ENCODE data around the gene ZNF799.
"Not testable (repeated sequence)": the region's sequence is repeated elsewhere in the genome, so short reads cannot be mapped to it uniquely, and the experiment has no call there.

The ZNF799 gene

DNA sequence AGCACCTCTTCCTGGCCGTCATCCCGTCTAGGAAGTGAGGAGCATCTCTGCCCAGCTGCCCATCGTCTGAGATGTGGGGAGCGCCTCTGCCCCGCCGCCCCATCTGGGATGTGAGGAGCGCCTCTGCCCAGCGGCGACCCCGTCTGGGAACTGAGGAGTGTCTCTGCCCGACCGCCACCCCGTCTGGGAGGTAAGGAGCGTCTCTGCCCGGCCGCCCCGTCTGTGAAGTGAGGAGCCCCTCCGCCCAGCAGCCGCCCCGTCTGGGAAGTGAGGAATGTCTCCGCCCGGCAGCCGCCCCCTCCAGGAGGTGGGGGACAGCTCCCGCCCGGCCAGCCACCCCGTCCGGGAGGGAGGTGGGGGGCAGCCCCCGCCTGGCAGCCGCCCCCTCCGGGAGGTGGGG is 38.8 kb downstream of the ZNF799 start:
- DNase-seq: not testable (repeated sequence)

DNA sequence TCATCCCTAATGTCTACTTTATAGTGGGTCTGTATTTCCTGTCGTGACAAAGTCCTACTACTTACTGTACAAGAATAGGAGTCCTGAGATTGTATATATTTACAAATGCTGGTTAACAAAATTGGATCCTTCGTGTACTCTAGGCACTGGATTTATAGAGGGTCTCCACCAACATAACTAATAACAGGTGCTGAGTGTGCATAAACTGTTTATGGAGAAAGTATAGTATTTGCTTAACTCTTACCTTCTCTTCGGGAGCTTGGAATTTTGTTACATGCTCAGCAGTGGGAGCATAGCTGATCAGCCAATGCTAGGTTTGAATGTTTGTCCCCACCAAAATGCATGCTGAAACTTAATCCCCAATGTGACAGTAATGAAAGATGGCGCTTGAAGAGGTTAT is 47.7 kb downstream of the ZNF799 start:
- no peak for DNase-seq

DNA sequence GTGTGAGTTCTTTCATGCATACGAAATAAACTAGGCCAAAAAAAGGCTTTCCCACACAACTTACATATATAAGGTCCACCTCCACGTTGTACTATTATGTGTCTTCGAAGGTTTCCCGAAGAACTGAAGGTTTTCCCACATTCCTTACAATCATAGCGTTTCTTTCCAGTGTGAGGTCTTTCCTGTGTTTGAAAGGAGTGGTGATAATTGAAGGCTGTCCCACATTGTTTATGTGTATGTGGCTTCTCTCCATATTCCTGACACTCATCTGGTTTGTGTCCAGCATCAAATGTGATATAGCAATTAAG is 50.2 kb downstream of the ZNF799 start:
- DNase-seq: no peak

DNA sequence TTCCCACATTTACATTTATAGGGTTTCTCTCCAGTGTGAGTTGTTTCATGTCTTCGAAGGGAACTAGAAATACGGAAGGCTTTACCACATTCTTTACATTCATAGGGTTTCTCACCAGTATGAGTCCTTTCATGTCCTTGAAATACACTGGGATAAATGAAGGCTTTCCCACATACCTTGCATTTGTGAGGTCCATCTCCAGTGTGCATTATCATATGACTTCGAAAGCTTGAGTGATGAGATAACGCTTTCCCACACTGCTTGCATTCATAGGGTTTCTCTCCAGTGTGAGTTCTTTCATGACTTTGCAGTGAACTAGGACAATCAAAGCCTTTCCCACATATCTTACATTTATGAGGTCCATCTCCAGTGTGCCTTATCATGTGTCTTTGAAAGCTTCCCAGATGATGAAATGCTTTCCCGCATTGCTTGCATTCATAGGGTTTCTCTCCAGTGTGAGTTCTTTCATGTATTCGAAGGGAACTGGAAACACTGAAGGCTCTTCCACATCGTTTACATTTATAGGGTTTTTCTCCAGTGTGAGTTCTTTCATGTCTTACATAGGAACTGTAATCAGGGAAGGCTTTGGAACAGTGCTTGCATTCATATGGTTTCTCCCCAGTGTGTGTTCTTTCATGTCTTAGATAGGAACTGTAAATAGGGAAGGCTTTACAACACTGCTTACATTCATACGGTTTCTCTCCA is 50.7 kb downstream of the ZNF799 start:
- no peak for DNase-seq

DNA sequence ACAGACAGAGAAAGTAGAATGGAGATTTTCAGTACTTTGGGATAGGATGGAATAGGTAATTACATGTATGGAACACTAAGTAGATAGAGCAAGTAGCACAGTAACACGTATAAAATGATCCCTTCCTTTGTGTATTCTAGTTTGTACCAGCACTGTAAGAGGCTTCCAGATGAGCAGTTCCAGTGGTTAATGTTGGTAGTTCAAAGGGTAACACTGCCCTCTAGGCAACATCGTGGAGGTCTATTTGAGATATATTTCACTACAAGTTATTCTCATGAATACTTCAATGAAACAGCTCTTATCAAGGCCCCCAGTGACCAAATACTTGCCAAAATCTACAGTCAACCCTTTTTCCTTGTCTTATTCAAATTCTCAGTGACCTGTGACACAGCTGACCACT is 54.2 kb downstream of the ZNF799 start:
- DNase-seq: no peak

DNA sequence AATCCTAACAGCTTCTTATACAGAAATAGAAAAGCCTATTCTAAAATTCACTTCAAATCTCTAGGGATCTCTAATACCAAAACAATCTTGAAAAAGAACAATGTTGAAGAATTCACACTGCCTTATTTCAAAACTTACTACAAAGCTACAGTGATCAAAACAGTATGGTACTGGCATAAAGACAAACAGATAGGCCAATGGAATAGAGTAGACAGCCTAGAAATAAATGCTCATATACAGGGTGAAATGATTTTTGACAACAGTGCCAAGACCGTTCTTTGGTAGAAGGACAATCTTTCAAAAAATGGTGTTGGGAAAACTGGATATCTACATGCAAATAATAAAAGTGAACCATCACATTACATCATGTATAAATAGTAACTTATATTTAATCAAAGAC is 55.9 kb downstream of the ZNF799 start:
- no peak for DNase-seq

All from stimulated activated CD4-positive, alpha-beta T cell treated with anti-CD3 and anti-CD28 coated beads, Interleukin-4, amount 100 ng/mL, for 1 hour (primary cell).